ENCODE results near the gene SLC35E1. TPM values are rescaled to one million over a fixed set of nuclear protein-coding genes. Genes with fewer than 3 reads are reported as not detected.

The SLC35E1 gene
- total and polyA plus RNA-seq, 10 donors, result 13.2 to 36.6 (median 29.9) TPM

GRCh38 chr19:16585808-16586476, 13.7 kb upstream of the SLC35E1 start:
- H3K9me3 ChIP-seq, result no peaks in the 10 kb centered on the region
- intact Hi-C loops (cut with DNase I; ENCODE audit: low total_unique reads), result no loop called here
- 51 to 75% (median 63%) methylated on average over 10 to 11 of the region's 11 CpGs for WGBS, 5 donors
- H3K27ac ChIP-seq, result peak overlapping the region; percentile 76 to 94 (median 86)
- no peak for DNase-seq
- H3K4me1 ChIP-seq, result peaks cover 86 to 100% (median 100%) of the 10 kb centered on the region in 6 donors
- no peaks in the 10 kb centered on the region for H3K27me3 ChIP-seq (replicated peaks in 1 of 7)
- peak overlapping the region in 7 of 8 donors; percentile 42 to 70 (median 45) for H3K4me3 ChIP-seq
- TF ChIP-seq CTCF (IDR thresholded peaks at IDR 0.05 in 8 of 11, conservative IDR thresholded peaks at IDR 0.05 in 3 of 11) (no peak), POLR2AphosphoS5 (IDR thresholded peaks at IDR 0.05) (peak; percentile 19 to 74 (median 65)), POLR2A (IDR thresholded peaks at IDR 0.05) (peak in 1 of 3 donors; percentile 58)
- H3K36me3 ChIP-seq, result peaks cover 0 to 18% (median 0%) of the 10 kb centered on the region in 6 donors

- H3K4me1 ChIP-seq, result peaks cover 81 to 100% (median 96%) of the 10 kb centered on the region in 6 donors
- peak overlapping the region; percentile 40 to 70 (median 44) for H3K4me3 ChIP-seq
- intact Hi-C loops (cut with DNase I; ENCODE audit: low total_unique reads), result no loop called here
Measured at GRCh38 chr19:16585094-16585801, 13.0 kb upstream of the SLC35E1 start.

GRCh38 chr19:16584248-16585093, 12.3 kb upstream of the SLC35E1 start:
- peaks cover 0 to 32% (median 0%) of the 10 kb centered on the region in 6 donors for H3K36me3 ChIP-seq
- intact Hi-C loops (cut with DNase I; ENCODE audit: low total_unique reads), result no loop called here
- WGBS, 5 donors, result 1 to 5% (median 3%) methylated on average over 14 to 15 of the region's 15 CpGs
- H3K9me3 ChIP-seq, result no peaks in the 10 kb centered on the region
- peak; percentile 93 to 97 (median 97) for TF ChIP-seq POLR2AphosphoS5 (IDR thresholded peaks at IDR 0.05)
- no peak for TF ChIP-seq CTCF (IDR thresholded peaks at IDR 0.05 in 8 of 11, conservative IDR thresholded peaks at IDR 0.05 in 3 of 11)
- peak; percentile 64 to 92 (median 77) for TF ChIP-seq POLR2A (IDR thresholded peaks at IDR 0.05)
- peaks cover 82 to 100% (median 92%) of the 10 kb centered on the region in 6 donors for H3K4me1 ChIP-seq
- peak overlapping the region; percentile 76 to 94 (median 86) for H3K27ac ChIP-seq
- no peaks in the 10 kb centered on the region for H3K27me3 ChIP-seq (replicated peaks in 1 of 7)
- peak; percentile 97 for DNase-seq
- peak overlapping the region; percentile 40 to 70 (median 44) for H3K4me3 ChIP-seq

More at GRCh38 chr19:16585094-16585801, 13.0 kb upstream of the SLC35E1 start:
- Histone ChIP-seq H3K27me3 (replicated peaks in 1 of 7) (no peaks in the 10 kb centered on the region), H3K36me3 (peaks cover 0 to 24% (median 0%) of the 10 kb centered on the region in 6 donors), H3K9me3 (no peaks in the 10 kb centered on the region), H3K27ac (peak overlapping the region; percentile 76 to 94 (median 86))
- no peak for DNase-seq
- WGBS, 5 donors, result 27 to 51% (median 36%) methylated on average over 9 to 13 of the region's 13 CpGs
- TF ChIP-seq POLR2A (IDR thresholded peaks at IDR 0.05), result no peak
- no peak for TF ChIP-seq POLR2AphosphoS5 (IDR thresholded peaks at IDR 0.05)
- no peak for TF ChIP-seq CTCF (IDR thresholded peaks at IDR 0.05 in 8 of 11, conservative IDR thresholded peaks at IDR 0.05 in 3 of 11)

Measured in spleen (tissue), 11 donors.